HG02798 (cell line): ENCODE measurements around the gene DTNBP1.

Experiments
- ATAC-seq: cut with Tn5 transposase; IDR thresholded peaks from one replicate; pipeline ENCODE4 v1.9.1; 2021; ENCODE audit warnings: mild to moderate bottlenecking; ENCODE audit not compliant: unreplicated experiment, poor library complexity

The DTNBP1 gene

GRCh38 chr6:15490242-15491100 is 172.4 kb downstream of the DTNBP1 start:
- ATAC-seq = no peak

GRCh38 chr6:15489261-15489962 is 173.4 kb downstream of the DTNBP1 start:
- ATAC-seq = no peak

- ATAC-seq = no peak
These were observed 175.6 kb downstream of the DTNBP1 start for GRCh38 chr6:15487262-15487661.

GRCh38 chr6:15485936-15486335 is 176.9 kb downstream of the DTNBP1 start:
- ATAC-seq = no peak

GRCh38 chr6:15484821-15485220 is 178.0 kb downstream of the DTNBP1 start:
- ATAC-seq = no peak

GRCh38 chr6:15484140-15484539 is 178.7 kb downstream of the DTNBP1 start:
- ATAC-seq = no peak

- ATAC-seq = no peak
These were observed 179.8 kb downstream of the DTNBP1 start for GRCh38 chr6:15483060-15483459.

GRCh38 chr6:15481390-15482291 is 181.2 kb downstream of the DTNBP1 start:
- ATAC-seq = no peak

GRCh38 chr6:15480525-15480924 is 182.3 kb downstream of the DTNBP1 start:
- no peak for ATAC-seq

GRCh38 chr6:15479761-15480160 is 183.1 kb downstream of the DTNBP1 start:
- ATAC-seq = no peak

GRCh38 chr6:15477746-15478145 is 185.1 kb downstream of the DTNBP1 start:
- ATAC-seq = no peak

GRCh38 chr6:15476631-15477380 is 186.0 kb downstream of the DTNBP1 start:
- ATAC-seq = no peak

- no peak for ATAC-seq
These were observed 187.0 kb downstream of the DTNBP1 start for GRCh38 chr6:15475872-15476271.

- ATAC-seq = no peak
These were observed 187.6 kb downstream of the DTNBP1 start for GRCh38 chr6:15475261-15475660.

GRCh38 chr6:15474196-15474595 is 188.6 kb downstream of the DTNBP1 start:
- ATAC-seq = no peak

- ATAC-seq = no peak
These were observed 189.1 kb downstream of the DTNBP1 start for GRCh38 chr6:15473741-15474161.

- ATAC-seq = no peak
These were observed 189.7 kb downstream of the DTNBP1 start for GRCh38 chr6:15473174-15473573.
